ENCODE data around the gene NSUN3.

- TF ChIP-seq CTCF (IDR thresholded peaks at IDR 0.05): no peak
- TF ChIP-seq REST (IDR thresholded peaks at IDR 0.05; ENCODE audit: low read depth, low read length): no peak
- TF ChIP-seq YY1 (IDR thresholded peaks at IDR 0.05; ENCODE audit: low read depth): no peak
- no peak for TF ChIP-seq TCF12 (IDR thresholded peaks at IDR 0.05)
- no peak for TF ChIP-seq SMC3 (IDR thresholded peaks at IDR 0.05; ENCODE audit: low read depth, low read length)
- no peak for TF ChIP-seq RFX5 (IDR thresholded peaks at IDR 0.05; ENCODE audit: low read length)
- no peak for TF ChIP-seq TEAD4 (IDR thresholded peaks at IDR 0.05; ENCODE audit: borderline replicate concordance, insufficient read depth)
- no peak for TF ChIP-seq TAF1 (IDR thresholded peaks at IDR 0.05; ENCODE audit: borderline replicate concordance, low read depth, low read length)
Observed at GRCh38 chr3:94065819-94066480, 3.1 kb downstream of the NSUN3 start.
